HCT116 (cell line): ENCODE results near the gene PRELID2. TPM values are rescaled to one million over a fixed set of nuclear protein-coding genes. Genes with fewer than 3 reads are reported as not detected.

ENCODE experiments used
- ATAC-seq: fragments of 200-7000 bp; cut with Tn5 transposase; 2 replicates; pipeline ENCODE4 v1.9.1; 2020; ENCODE audit warnings: mild to moderate bottlenecking, moderate library complexity
- BruUV-seq: library from RNA; stranded (reverse); fragments of 400-500 nt; replicated peaks from 2 replicates; lab custom pipeline; 2021; lab: Mats Ljungman, UMichigan
- CTCF ChIA-PET: fragments of 300-600 bp; sonication (Branson Sonifier 250); formaldehyde crosslinking; loops from one replicate; lab custom pipeline; 2021; ENCODE audit warnings: antibody characterized with exemption; lab: Charles Lee
- POLR2A ChIA-PET: fragments of 300-600, 350-600 bp; sonication (Branson Sonifier 250); formaldehyde crosslinking; loops from one replicate; lab custom pipeline; 2021; ENCODE audit warnings: antibody characterized with exemption; lab: Charles Lee
- RAD21 ChIA-PET, 2 experiments: fragments of 300-600 bp; sonication (Branson Sonifier 250); formaldehyde crosslinking; loops; one replicate each; lab custom pipeline; 2023; ENCODE audit warnings: low total read pairs in 2 of 2; ENCODE audit not compliant: uncharacterized antibody in 2 of 2, unreplicated experiment in 2 of 2, low non-redundant PET in 1 of 2; lab: Charles Lee
- DNase-seq: peaks from one replicate; pipeline ENCODE4 v3.0.0-alpha.2; 2010; ENCODE audit warnings: low read depth, low spot score
- H2AFZ ChIP-seq: fragments of 200-600 bp; shearing (Covaris generic), sonication (generic); 2 replicates; pipeline ENCODE4 v1.6.1; 2017; ENCODE audit warnings: low read depth, mixed run types, mixed read lengths, antibody characterized with exemption, low read length; ENCODE audit not compliant: poor library complexity, severe bottlenecking
- H3K27ac ChIP-seq: 2 replicates; pipeline ENCODE4 v1.5.1; 2012; ENCODE audit warnings: low read depth, low read length
- H3K27me3 ChIP-seq: fragments of 200-600 bp; sonication (generic); 2 replicates; pipeline ENCODE4 v1.6.1; 2016; ENCODE audit warnings: mixed run types, low read length, mixed read lengths; ENCODE audit not compliant: insufficient read depth
- H3K36me3 ChIP-seq, 2 experiments: fragments of 200-500 bp in 1 of 2; fragments of 200-600 bp in 1 of 2; sonication (Bioruptor generic) in 1 of 2; sonication (generic) in 1 of 2; 2 replicates each; pipeline versions ENCODE4 v1.5.1 to v1.6.1; 2014 to 2016; ENCODE audit warnings: low read length in 2 of 2, inconsistent platforms in 1 of 2, mixed read lengths in 1 of 2, mixed run types in 1 of 2; ENCODE audit not compliant: insufficient read depth in 2 of 2, control insufficient read depth in 1 of 2
- H3K4me1 ChIP-seq, 2 experiments: fragments of 200-600 bp in 1 of 2; sonication (generic) in 1 of 2; 2 replicates each; pipeline versions ENCODE4 v1.5.1 to v1.6.1; 2012 to 2017; ENCODE audit warnings: low read length in 2 of 2, inconsistent platforms in 1 of 2, mild to moderate bottlenecking in 1 of 2, mixed read lengths in 1 of 2, mixed run types in 1 of 2, moderate library complexity in 1 of 2; ENCODE audit not compliant: insufficient read depth in 2 of 2, control insufficient read depth in 1 of 2
- H3K4me2 ChIP-seq: fragments of 200-600 bp; sonication (generic); 2 replicates; pipeline ENCODE4 v1.6.1; 2017; ENCODE audit warnings: mixed run types, low read length, mixed read lengths
- H3K4me3 ChIP-seq, 2 experiments: fragments of 200-600 bp in 1 of 2; sonication (generic) in 1 of 2; replicated peaks in 1 of 2; 2 replicates each; pipeline ENCODE4 v1.5.1; 2011 to 2016; ENCODE audit warnings: low read length in 2 of 2, control low read depth in 1 of 2, low read depth in 1 of 2, mild to moderate bottlenecking in 1 of 2, mixed read lengths in 1 of 2, mixed run types in 1 of 2
- H3K79me2 ChIP-seq: fragments of 200-600 bp; sonication (generic); 2 replicates; pipeline ENCODE4 v1.6.1; 2017; ENCODE audit warnings: mild to moderate bottlenecking, mixed run types, low read length, moderate library complexity, mixed read lengths; ENCODE audit not compliant: insufficient read depth
- H3K9ac ChIP-seq: fragments of 200-600 bp; sonication (generic); 2 replicates; pipeline ENCODE4 v1.6.1; 2016; ENCODE audit warnings: low read length, mixed read lengths
- H3K9me2 ChIP-seq: fragments of 200-600 bp; sonication (generic), shearing (Covaris generic); 2 replicates; pipeline ENCODE4 v1.6.1; 2017; ENCODE audit warnings: mixed run types, mild to moderate bottlenecking, moderate library complexity; ENCODE audit not compliant: insufficient read depth
- H3K9me3 ChIP-seq, 2 experiments: fragments of 200-500 bp in 1 of 2; fragments of 200-600 bp in 1 of 2; sonication (Bioruptor generic) in 1 of 2; sonication (generic) in 1 of 2; 2 replicates each; pipeline ENCODE4 v1.6.1; 2014 to 2017; ENCODE audit warnings: low read length in 2 of 2, mixed read lengths in 2 of 2, inconsistent platforms in 1 of 2, low read depth in 1 of 2, mild to moderate bottlenecking in 1 of 2, mixed run types in 1 of 2, moderate library complexity in 1 of 2; ENCODE audit not compliant: control insufficient read depth in 1 of 2, insufficient read depth in 1 of 2
- H4K20me1 ChIP-seq: fragments of 200-600 bp; sonication (generic), shearing (Covaris generic); 2 replicates; pipeline ENCODE4 v1.6.1; 2017; ENCODE audit warnings: mixed run types, mild to moderate bottlenecking, moderate library complexity; ENCODE audit not compliant: insufficient read depth
- CBX3 ChIP-seq: IDR thresholded peaks from 2 replicates; pipeline ENCODE4 v1.6.1; 2012; ENCODE audit warnings: low read depth
- CEBPB ChIP-seq: IDR thresholded peaks from 2 replicates; pipeline ENCODE4 v1.6.1; 2012; ENCODE audit warnings: low read depth
- CTCF ChIP-seq, 3 experiments: fragments of 200-600 bp in 1 of 3; sonication (generic) in 1 of 3; IDR thresholded peaks in 2 of 3; conservative IDR thresholded peaks in 1 of 3; 2 replicates each; pipeline ENCODE4 v1.5.1; 2012 to 2017; ENCODE audit warnings: low read depth in 2 of 3, low read length in 2 of 3, antibody characterized with exemption in 1 of 3, borderline replicate concordance in 1 of 3, control low read depth in 1 of 3, mild to moderate bottlenecking in 1 of 3, mixed read lengths in 1 of 3, mixed run types in 1 of 3, moderate library complexity in 1 of 3; ENCODE audit not compliant: insufficient read depth in 1 of 3
- EGR1 ChIP-seq: IDR thresholded peaks from 2 replicates; pipeline ENCODE4 v1.6.1; 2012; ENCODE audit warnings: low read depth
- RAD21 ChIP-seq: IDR thresholded peaks from 2 replicates; pipeline ENCODE4 v1.6.1; 2012; ENCODE audit warnings: low read depth, mild to moderate bottlenecking
- SIN3A ChIP-seq: IDR thresholded peaks from 2 replicates; pipeline ENCODE4 v1.6.1; 2012; ENCODE audit warnings: low read depth
- SP1 ChIP-seq: IDR thresholded peaks from 2 replicates; pipeline ENCODE4 v1.6.1; 2012; ENCODE audit warnings: low read depth
- TCF7L2 ChIP-seq: IDR thresholded peaks from 2 replicates; pipeline ENCODE4 v1.7.0; 2011; ENCODE audit warnings: borderline replicate concordance, inconsistent platforms; ENCODE audit not compliant: insufficient read depth, insufficient read length; ENCODE audit errors: extremely low read depth
- YY1 ChIP-seq: IDR thresholded peaks from 2 replicates; pipeline ENCODE4 v1.6.1; 2011; ENCODE audit warnings: low read length, low read depth, moderate library complexity, mild to moderate bottlenecking; ENCODE audit not compliant: insufficient replicate concordance; ENCODE audit errors: extremely low read depth
- ZBTB33 ChIP-seq: IDR thresholded peaks from 2 replicates; pipeline ENCODE4 v1.6.1; 2011; ENCODE audit warnings: mild to moderate bottlenecking, low read length, moderate library complexity; ENCODE audit not compliant: insufficient replicate concordance; ENCODE audit errors: extremely low read depth
- ZNF274 ChIP-seq: fragments of 200-500 bp; sonication (Bioruptor generic); IDR thresholded peaks from 2 replicates; pipeline ENCODE4 v1.6.1; 2014; ENCODE audit warnings: mild to moderate bottlenecking, low read depth, low read length, inconsistent platforms
- intact Hi-C: fragments of 100-400 bp; cut with micrococcal nuclease; formaldehyde crosslinking; loops from 2 replicates; pipeline ENCODE4 v1.10.0; 2022
- total RNA-seq: library from RNA; stranded (reverse); gene quantifications from one replicate; pipeline ENCODE4 v1.2.1, GENCODE V29; 2021; ENCODE audit not compliant: unreplicated experiment
- TF ChIP-seq, protein P1 (sequence below): IDR thresholded peaks from 2 replicates; pipeline ENCODE4 v1.6.1; 2012; ENCODE audit warnings: low read depth

Gene PRELID2
- total RNA-seq, 1 experiment from 2014 or later, result 20.1 TPM

DNA sequence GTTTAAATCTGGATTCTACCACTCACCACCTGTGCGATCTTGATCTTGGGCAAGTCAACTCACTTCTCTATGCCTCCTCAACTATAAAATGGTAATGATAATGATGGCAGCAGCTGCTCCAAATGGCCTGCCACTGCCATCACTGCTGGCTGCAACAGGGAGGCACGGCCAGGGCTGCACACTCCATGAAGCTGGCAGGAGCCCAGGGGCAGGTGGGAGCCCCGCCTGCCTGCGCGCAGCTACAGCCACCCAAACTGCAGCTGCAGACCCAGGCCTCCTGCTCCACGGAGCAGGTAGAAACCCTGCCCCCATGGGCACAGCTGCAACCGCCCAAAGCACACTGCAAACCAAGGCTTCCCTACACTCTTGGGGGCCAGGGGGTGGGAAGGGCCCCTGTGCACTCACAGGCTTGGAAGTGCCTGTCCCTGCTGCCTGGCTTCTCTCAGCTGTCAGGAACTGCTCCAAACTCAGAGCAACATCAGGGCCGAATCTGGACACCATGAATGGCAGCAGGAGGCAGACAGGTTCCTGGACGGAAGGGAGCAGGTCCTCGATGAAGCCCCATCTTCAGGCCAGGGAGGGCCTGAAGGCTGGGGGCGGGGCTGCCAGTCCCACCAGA is 57.6 kb downstream of the PRELID2 start:
- Histone ChIP-seq H3K4me3 (no peak overlapping the region), H3K9me2 (no peaks in the 10 kb centered on the region), H3K27ac (no peak overlapping the region), H3K4me2 (no peak overlapping the region), H3K79me2 (no peaks in the 10 kb centered on the region), H2AFZ (no peak overlapping the region)
- ChIA-PET RAD21 (no interaction called here), CTCF (no interaction called here)
- intact Hi-C loops, result no loop called here
- TF ChIP-seq ZBTB33 (no peak), CEBPB (no peak), SP1 (no peak), RAD21 (no peak), CBX3 (no peak), EGR1 (no peak), TCF7L2 (no peak), SIN3A (no peak), CTCF (IDR thresholded peaks at IDR 0.05 in 2 of 3, conservative IDR thresholded peaks at IDR 0.05 in 1 of 3; ENCODE audit: borderline replicate concordance in 1 of 3, insufficient read depth in 1 of 3, low read depth in 2 of 3, low read length in 2 of 3) (no peak), ZNF274 (no peak), YY1 (no peak)
- TF ChIP-seq, protein P1, sequence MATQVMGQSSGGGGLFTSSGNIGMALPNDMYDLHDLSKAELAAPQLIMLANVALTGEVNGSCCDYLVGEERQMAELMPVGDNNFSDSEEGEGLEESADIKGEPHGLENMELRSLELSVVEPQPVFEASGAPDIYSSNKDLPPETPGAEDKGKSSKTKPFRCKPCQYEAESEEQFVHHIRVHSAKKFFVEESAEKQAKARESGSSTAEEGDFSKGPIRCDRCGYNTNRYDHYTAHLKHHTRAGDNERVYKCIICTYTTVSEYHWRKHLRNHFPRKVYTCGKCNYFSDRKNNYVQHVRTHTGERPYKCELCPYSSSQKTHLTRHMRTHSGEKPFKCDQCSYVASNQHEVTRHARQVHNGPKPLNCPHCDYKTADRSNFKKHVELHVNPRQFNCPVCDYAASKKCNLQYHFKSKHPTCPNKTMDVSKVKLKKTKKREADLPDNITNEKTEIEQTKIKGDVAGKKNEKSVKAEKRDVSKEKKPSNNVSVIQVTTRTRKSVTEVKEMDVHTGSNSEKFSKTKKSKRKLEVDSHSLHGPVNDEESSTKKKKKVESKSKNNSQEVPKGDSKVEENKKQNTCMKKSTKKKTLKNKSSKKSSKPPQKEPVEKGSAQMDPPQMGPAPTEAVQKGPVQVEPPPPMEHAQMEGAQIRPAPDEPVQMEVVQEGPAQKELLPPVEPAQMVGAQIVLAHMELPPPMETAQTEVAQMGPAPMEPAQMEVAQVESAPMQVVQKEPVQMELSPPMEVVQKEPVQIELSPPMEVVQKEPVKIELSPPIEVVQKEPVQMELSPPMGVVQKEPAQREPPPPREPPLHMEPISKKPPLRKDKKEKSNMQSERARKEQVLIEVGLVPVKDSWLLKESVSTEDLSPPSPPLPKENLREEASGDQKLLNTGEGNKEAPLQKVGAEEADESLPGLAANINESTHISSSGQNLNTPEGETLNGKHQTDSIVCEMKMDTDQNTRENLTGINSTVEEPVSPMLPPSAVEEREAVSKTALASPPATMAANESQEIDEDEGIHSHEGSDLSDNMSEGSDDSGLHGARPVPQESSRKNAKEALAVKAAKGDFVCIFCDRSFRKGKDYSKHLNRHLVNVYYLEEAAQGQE, result no peak
- TF ChIP-seq, all 23 proteins: peak for 0
- H3K4me1 ChIP-seq, result peaks cover 0 to 6% of the 10 kb centered on the region in 2 experiments; a peak in 2 of 4 replicates
- H4K20me1 ChIP-seq, result no peaks in the 10 kb centered on the region
- no peaks in the 10 kb centered on the region for H3K36me3 ChIP-seq
- H3K27me3 ChIP-seq, result no peaks in the 10 kb centered on the region
- BruUV-seq, result no TSS peak
- POLR2A ChIA-PET, result no interaction called here
- H3K9me3 ChIP-seq, result peaks cover 0 to 7% of the 10 kb centered on the region in 2 experiments; a peak in 2 of 4 replicates
- no peak overlapping the region for H3K9ac ChIP-seq
- no peak for ATAC-seq
- no peak for DNase-seq
